ENCODE data around the gene USP35. TPM values are rescaled to one million over a fixed set of nuclear protein-coding genes. Genes with fewer than 3 reads are reported as not detected.
A peak's percentile ranks its signal among the peaks of the same experiment; 100 is the strongest.

The USP35 gene
- total RNA-seq, 1 donor from 2014 or later = 6.8 TPM

- Histone ChIP-seq H3K4me1 (no peaks in the 10 kb centered on the region), H3K9me3 (peaks cover 5% of the 10 kb centered on the region), H3K4me3 (no peak overlapping the region), H3K27me3 (ENCODE audit: low read depth) (no peaks in the 10 kb centered on the region), H3K36me3 (no peaks in the 10 kb centered on the region), H3K27ac (no peak overlapping the region)
- DNase-seq = no peak
- intact Hi-C loops (cut with DNase I) = no loop called here
- ATAC-seq = no peak
- TF ChIP-seq CTCF (IDR thresholded peaks at IDR 0.05) = no peak
Observed at GRCh38 chr11:78237293-78238046, 48.8 kb downstream of the USP35 start.

GRCh38 chr11:78239781-78240180 is 51.1 kb downstream of the USP35 start:
- Histone ChIP-seq H3K4me1 (no peaks in the 10 kb centered on the region), H3K27me3 (ENCODE audit: low read depth) (no peaks in the 10 kb centered on the region), H3K27ac (no peak overlapping the region), H3K4me3 (no peak overlapping the region), H3K36me3 (no peaks in the 10 kb centered on the region), H3K9me3 (peaks cover 5% of the 10 kb centered on the region)
- ATAC-seq (peak in 1 of 2 donors; percentile 11), DNase-seq (no peak)
- intact Hi-C loops (cut with DNase I) = no loop called here
- no peak for TF ChIP-seq CTCF (IDR thresholded peaks at IDR 0.05)

GRCh38 chr11:78241475-78241874 is 52.8 kb downstream of the USP35 start:
- TF ChIP-seq CTCF (IDR thresholded peaks at IDR 0.05) = no peak
- Histone ChIP-seq H3K27me3 (ENCODE audit: low read depth) (no peaks in the 10 kb centered on the region), H3K27ac (no peak overlapping the region), H3K4me1 (no peaks in the 10 kb centered on the region), H3K9me3 (peaks cover 5% of the 10 kb centered on the region), H3K4me3 (no peak overlapping the region), H3K36me3 (no peaks in the 10 kb centered on the region)
- DNase-seq (no peak), ATAC-seq (no peak)
- intact Hi-C loops (cut with DNase I) = no loop called here

GRCh38 chr11:78244080-78244479 is 55.4 kb downstream of the USP35 start:
- H3K4me1 ChIP-seq = no peaks in the 10 kb centered on the region
- no peak overlapping the region for H3K27ac ChIP-seq
- peaks cover 17% of the 10 kb centered on the region for H3K36me3 ChIP-seq
- intact Hi-C loops (cut with DNase I) = no loop called here
- H3K27me3 ChIP-seq (ENCODE audit: low read depth) = no peaks in the 10 kb centered on the region
- DNase-seq = no peak
- no peak overlapping the region for H3K4me3 ChIP-seq
- TF ChIP-seq CTCF (IDR thresholded peaks at IDR 0.05) = no peak
- H3K9me3 ChIP-seq = no peaks in the 10 kb centered on the region
- ATAC-seq = no peak

- H3K27me3 ChIP-seq (ENCODE audit: low read depth) = no peaks in the 10 kb centered on the region
- H3K27ac ChIP-seq = no peak overlapping the region
- no peak for TF ChIP-seq CTCF (IDR thresholded peaks at IDR 0.05)
- DNase-seq (no peak), ATAC-seq (no peak)
- H3K4me1 ChIP-seq = no peaks in the 10 kb centered on the region
- H3K9me3 ChIP-seq = no peaks in the 10 kb centered on the region
- peaks cover 24% of the 10 kb centered on the region for H3K36me3 ChIP-seq
- H3K4me3 ChIP-seq = no peak overlapping the region
- intact Hi-C loops (cut with DNase I) = no loop called here
Observed at GRCh38 chr11:78244546-78245255, 56.0 kb downstream of the USP35 start.

All from lower lobe of right lung (tissue), 2 donors.